Stomach smooth muscle (tissue), 2 donors: ENCODE measurements around the gene IGSF21.

Experiments
- H3K27ac ChIP-seq: one replicate; pipeline ENCODE4 v1.7.0; 2013; ENCODE audit warnings: mild to moderate bottlenecking, low read length, inconsistent platforms
- H3K27me3 ChIP-seq, 2 donors: one replicate each; pipeline ENCODE4 v1.7.0; 2013; ENCODE audit warnings: low read length in 2 of 2; ENCODE audit not compliant: insufficient read depth in 2 of 2, control insufficient read depth in 1 of 2
- H3K36me3 ChIP-seq, 2 donors: one replicate each; pipeline ENCODE4 v1.7.0; 2013; ENCODE audit warnings: low read length in 2 of 2; ENCODE audit not compliant: control insufficient read depth in 2 of 2, insufficient read depth in 2 of 2
- H3K4me1 ChIP-seq: one replicate; pipeline ENCODE4 v1.7.0; 2013; ENCODE audit warnings: low read length; ENCODE audit not compliant: control insufficient read depth, insufficient read depth
- H3K4me3 ChIP-seq, 2 donors: one replicate each; pipeline ENCODE4 v1.7.0; 2013; ENCODE audit warnings: low read length in 2 of 2
- H3K9ac ChIP-seq, 2 donors: one replicate each; pipeline ENCODE4 v1.7.0; 2013; ENCODE audit warnings: low read length in 2 of 2, mild to moderate bottlenecking in 1 of 2
- H3K9me3 ChIP-seq, 2 donors: one replicate each; pipeline ENCODE4 v1.7.0; 2013; ENCODE audit warnings: low read length in 2 of 2; ENCODE audit not compliant: control insufficient read depth in 2 of 2
- donor health status: healthy.
- donor health status: Pancreatic carcinoma.

Gene IGSF21

GRCh38 chr1:18134324-18135046 lies 26.9 kb downstream of the IGSF21 start:
- peaks cover 7 to 9% of the 10 kb centered on the region in 2 donors for H3K27me3 ChIP-seq
- no peak overlapping the region for H3K27ac ChIP-seq
- no peaks in the 10 kb centered on the region for H3K4me1 ChIP-seq
- H3K9ac ChIP-seq: no peak overlapping the region
- no peaks in the 10 kb centered on the region for H3K36me3 ChIP-seq
- no peak overlapping the region for H3K4me3 ChIP-seq
- no peaks in the 10 kb centered on the region for H3K9me3 ChIP-seq

DNA sequence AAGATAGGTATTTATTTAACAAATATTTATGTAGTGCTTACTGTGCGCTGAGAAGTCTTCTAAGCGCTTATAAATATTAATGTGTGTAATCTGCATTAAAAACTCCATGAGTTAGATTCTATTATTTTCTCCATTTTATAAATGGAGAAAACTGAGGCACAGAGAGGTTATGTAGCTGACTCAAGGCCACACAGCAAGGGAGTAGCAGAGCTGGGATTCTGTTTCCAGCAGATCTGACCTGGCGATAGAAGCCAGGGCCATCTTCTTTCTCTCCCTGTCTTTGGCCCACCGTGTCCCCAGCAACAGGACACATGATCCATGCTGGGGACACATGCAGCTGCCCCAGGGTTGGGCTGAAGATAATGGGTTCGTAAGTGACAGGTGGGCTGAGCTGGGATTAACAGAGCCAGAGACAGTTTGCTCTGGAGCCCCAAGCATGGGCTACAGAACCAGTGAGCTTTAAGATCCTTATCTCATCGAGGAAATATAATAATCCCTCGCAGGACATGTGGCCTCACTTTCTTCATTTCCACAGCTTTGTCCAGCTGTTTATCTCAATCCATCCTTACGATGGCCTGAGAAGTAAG lies 30.3 kb downstream of the IGSF21 start:
- no peak overlapping the region for H3K27ac ChIP-seq
- H3K9ac ChIP-seq: no peak overlapping the region
- no peaks in the 10 kb centered on the region for H3K9me3 ChIP-seq
- H3K36me3 ChIP-seq: no peaks in the 10 kb centered on the region
- H3K4me1 ChIP-seq: no peaks in the 10 kb centered on the region
- no peak overlapping the region for H3K4me3 ChIP-seq
- peaks cover 10% of the 10 kb centered on the region in 2 donors for H3K27me3 ChIP-seq

DNA sequence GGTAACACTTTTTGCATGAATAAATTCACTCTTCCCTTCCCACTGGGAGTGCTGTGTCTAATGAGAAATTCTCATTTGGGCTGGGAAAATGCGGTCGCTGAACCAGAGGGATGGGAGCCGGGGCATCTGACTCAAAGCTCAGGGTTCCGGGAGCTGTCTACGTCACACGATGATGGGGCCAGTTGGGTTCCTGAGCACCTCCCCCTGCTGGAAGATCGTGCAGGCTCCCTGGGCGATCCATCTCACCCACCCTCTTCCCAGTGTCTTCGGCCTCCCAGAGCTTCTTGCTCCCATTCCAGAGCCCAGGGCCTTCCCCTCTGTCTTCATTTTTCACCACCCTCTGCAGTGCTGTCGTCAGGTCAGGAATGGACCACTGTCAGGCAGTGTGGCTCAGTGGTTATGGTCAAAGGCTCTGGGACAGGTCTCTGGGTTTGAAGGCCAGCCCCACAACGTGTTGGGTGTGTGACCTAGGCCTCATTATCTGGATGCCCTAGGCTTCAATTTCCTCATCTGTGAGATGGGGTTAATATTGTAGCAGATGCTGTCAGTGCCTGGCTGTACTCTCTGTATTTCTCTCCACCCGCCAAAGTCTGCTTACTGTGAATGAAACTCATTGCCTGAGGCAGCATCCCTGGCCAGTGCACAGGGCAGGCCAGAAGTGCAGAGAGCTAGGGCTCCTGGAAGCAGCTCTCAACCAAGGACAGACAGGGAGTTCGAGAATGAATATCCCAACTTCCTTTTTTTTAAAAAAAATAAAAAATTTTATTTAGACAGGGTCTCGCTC lies 31.8 kb downstream of the IGSF21 start:
- Histone ChIP-seq H3K27me3 (peaks cover 3 to 11% of the 10 kb centered on the region in 2 donors), H3K9ac (no peak overlapping the region), H3K4me3 (no peak overlapping the region), H3K36me3 (no peaks in the 10 kb centered on the region), H3K9me3 (no peaks in the 10 kb centered on the region), H3K4me1 (no peaks in the 10 kb centered on the region), H3K27ac (no peak overlapping the region)

GRCh38 chr1:18140411-18140810 lies 32.8 kb downstream of the IGSF21 start:
- no peak overlapping the region for H3K9ac ChIP-seq
- no peaks in the 10 kb centered on the region for H3K9me3 ChIP-seq
- H3K36me3 ChIP-seq: no peaks in the 10 kb centered on the region
- no peaks in the 10 kb centered on the region for H3K4me1 ChIP-seq
- H3K4me3 ChIP-seq: no peak overlapping the region
- H3K27me3 ChIP-seq: peaks cover 3 to 11% of the 10 kb centered on the region in 2 donors
- no peak overlapping the region for H3K27ac ChIP-seq

DNA sequence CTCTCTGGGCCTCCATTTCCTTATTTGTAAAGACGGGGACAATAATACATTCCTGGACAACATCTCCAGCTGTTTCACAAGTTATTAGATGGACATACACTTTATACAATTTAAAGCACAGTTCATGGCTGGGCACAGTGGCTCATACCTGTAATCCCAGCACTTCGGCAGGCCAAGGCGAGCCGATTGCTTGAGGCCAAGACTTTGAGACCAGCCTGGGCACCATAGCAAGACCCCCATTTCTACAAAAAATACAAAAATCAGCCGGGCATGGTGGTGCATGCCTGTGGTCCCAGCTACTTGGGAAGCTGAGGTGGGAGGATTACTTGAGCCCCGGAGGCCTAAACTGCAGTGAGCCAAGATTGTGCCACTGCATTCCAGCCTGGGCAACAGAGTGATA lies 34.1 kb downstream of the IGSF21 start:
- Histone ChIP-seq H3K27me3 (peaks cover 3 to 14% of the 10 kb centered on the region in 2 donors), H3K9ac (no peak overlapping the region)

GRCh38 chr1:18142471-18142870 lies 34.9 kb downstream of the IGSF21 start:
- no peak overlapping the region for H3K4me3 ChIP-seq
- no peak overlapping the region for H3K9ac ChIP-seq
- H3K27me3 ChIP-seq: peaks cover 3 to 14% of the 10 kb centered on the region in 2 donors
- H3K36me3 ChIP-seq: no peaks in the 10 kb centered on the region
- H3K9me3 ChIP-seq: no peaks in the 10 kb centered on the region
- H3K27ac ChIP-seq: no peak overlapping the region
- no peaks in the 10 kb centered on the region for H3K4me1 ChIP-seq

More for the DNA sequence above, 34.1 kb downstream of the IGSF21 start:
- no peaks in the 10 kb centered on the region for H3K4me1 ChIP-seq
- no peaks in the 10 kb centered on the region for H3K9me3 ChIP-seq
- no peak overlapping the region for H3K27ac ChIP-seq
- H3K36me3 ChIP-seq: no peaks in the 10 kb centered on the region
- H3K4me3 ChIP-seq: no peak overlapping the region

- Histone ChIP-seq H3K9ac (no peak overlapping the region), H3K4me1 (no peaks in the 10 kb centered on the region), H3K4me3 (no peak overlapping the region), H3K36me3 (no peaks in the 10 kb centered on the region), H3K27me3 (peaks cover 3 to 14% of the 10 kb centered on the region in 2 donors), H3K27ac (no peak overlapping the region), H3K9me3 (no peaks in the 10 kb centered on the region)
These were observed 35.4 kb downstream of the IGSF21 start for GRCh38 chr1:18142969-18143368.

DNA sequence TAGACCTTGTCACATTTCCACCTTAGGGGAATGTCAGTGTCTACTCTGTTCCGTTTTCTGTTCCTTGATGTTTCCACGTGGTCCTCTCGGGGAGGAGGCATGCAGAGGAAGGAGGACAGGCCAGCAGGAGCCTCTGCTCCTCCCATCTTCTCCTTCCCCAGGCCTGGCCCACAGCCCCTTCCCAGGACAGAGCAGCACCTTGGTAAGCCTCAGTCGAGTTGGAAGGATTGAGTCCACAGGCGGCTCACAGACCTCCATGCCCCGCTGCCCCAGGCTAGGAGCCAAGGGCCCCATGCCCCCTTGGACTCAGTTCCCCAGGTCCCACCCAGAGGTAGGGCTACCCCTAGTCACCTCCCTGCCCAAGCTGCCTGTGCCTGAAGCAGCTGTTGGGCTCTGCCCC lies 36.5 kb downstream of the IGSF21 start:
- Histone ChIP-seq H3K36me3 (no peaks in the 10 kb centered on the region), H3K9ac (no peak overlapping the region), H3K27me3 (peaks cover 3 to 12% of the 10 kb centered on the region in 2 donors), H3K27ac (no peak overlapping the region), H3K4me3 (no peak overlapping the region), H3K9me3 (no peaks in the 10 kb centered on the region), H3K4me1 (no peaks in the 10 kb centered on the region)

DNA sequence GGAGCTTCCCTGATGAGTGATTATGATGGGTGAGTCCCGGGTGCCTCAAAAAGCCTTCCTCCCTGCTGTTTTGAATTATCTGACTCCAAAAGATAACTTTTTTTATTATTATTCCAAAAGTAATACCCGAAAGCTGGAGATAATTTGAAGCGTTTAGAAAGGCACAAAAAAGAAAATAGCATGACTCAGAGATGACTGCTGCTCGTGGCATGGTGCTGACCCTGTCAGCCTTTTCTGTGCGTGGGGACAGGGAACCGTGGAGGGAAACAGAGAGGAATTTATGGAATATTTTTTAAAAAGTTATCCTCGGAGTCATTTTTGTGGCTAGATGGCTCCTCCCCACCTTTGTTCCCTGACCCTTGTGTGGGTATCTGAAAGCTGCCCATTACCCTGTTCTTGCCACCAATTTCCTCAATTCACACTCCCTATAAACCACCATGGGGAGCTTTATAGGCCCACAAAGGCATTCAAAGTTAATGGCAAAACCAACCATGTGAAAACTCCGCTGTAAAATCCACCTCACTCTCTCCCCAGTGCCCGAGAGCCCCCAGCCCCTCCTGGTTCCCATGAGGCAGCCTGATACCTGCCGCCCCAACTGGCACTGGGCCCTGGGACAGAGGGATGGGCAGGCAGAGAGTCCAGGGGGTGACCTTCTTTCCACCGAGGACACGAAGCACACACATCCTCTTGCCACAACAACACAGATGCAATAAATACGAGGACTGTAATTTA lies 37.5 kb downstream of the IGSF21 start:
- H3K27ac ChIP-seq: no peak overlapping the region
- no peak overlapping the region for H3K9ac ChIP-seq
- no peak overlapping the region for H3K4me3 ChIP-seq
- H3K27me3 ChIP-seq: peaks cover 3 to 9% of the 10 kb centered on the region in 2 donors
- no peaks in the 10 kb centered on the region for H3K36me3 ChIP-seq
- H3K4me1 ChIP-seq: no peaks in the 10 kb centered on the region
- H3K9me3 ChIP-seq: no peaks in the 10 kb centered on the region

DNA sequence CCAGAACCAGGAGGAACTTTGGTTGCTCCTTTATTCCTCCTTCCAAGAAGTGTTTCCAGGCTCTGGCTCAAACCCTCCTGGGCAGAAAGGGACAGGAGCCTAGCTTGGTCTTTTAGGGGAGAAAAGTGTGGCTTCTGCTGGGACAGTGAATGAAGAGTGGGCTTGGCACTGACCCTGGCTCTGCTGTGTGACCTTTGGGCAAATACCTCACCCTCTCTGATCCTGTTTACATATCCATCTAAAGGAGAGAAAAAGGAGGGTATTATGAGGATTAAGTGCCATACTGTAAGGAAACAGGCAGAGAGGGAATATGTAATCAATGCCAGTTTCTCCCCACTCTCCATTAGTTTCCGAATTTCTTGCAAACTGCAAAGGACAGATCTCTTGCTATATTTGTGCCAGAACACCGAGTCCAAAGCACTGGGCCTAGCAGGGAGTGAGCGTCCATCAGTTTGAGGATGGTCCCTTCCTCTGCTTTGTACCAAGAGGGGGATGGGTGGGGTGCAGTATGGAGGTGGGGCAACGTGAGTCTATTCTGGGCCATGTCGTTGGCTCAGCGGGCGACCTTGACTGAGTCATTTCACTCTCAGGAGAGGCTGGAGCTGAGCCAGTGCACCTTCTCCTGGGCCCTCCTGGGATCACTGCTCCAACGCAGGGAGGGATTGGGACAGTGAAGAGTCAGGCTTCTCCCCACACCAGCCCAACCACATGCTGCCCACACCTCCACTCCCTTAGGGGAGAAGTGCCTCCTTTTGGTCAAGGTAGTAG lies 38.4 kb downstream of the IGSF21 start:
- no peak overlapping the region for H3K4me3 ChIP-seq
- no peak overlapping the region for H3K27ac ChIP-seq
- no peaks in the 10 kb centered on the region for H3K9me3 ChIP-seq
- no peaks in the 10 kb centered on the region for H3K36me3 ChIP-seq
- H3K9ac ChIP-seq: no peak overlapping the region
- H3K4me1 ChIP-seq: no peaks in the 10 kb centered on the region
- H3K27me3 ChIP-seq: peaks cover 0 to 6% of the 10 kb centered on the region in 2 donors
